Mammary epithelial cell (primary cell): ENCODE measurements around the gene CD177.
"Not testable (repeated sequence)": the region's sequence is repeated elsewhere in the genome, so short reads cannot be mapped to it uniquely, and the experiment has no call there.

ENCODE experiments used
- CTCF ChIP-seq, 2 donors: IDR thresholded peaks in 1 of 2; conservative IDR thresholded peaks in 1 of 2; 2 replicates each; pipeline ENCODE4 v1.5.1; 2011 to 2012; ENCODE audit warnings: inconsistent platforms in 2 of 2, low read length in 2 of 2, mild to moderate bottlenecking in 2 of 2, control low read depth in 1 of 2, low read depth in 1 of 2; ENCODE audit not compliant: insufficient read depth in 1 of 2; ENCODE audit errors: extremely low read depth in 1 of 2
- EZH2 ChIP-seq: IDR thresholded peaks from 2 replicates; pipeline ENCODE4 v1.6.1; 2012; ENCODE audit warnings: low read length, inconsistent platforms, borderline replicate concordance

GRCh38 chr19:43382586-43383216, 29.2 kb downstream of the CD177 start:
- not testable (repeated sequence) for TF ChIP-seq EZH2; CTCF (conservative IDR thresholded peaks at IDR 0.05 in 1 of 2, IDR thresholded peaks at IDR 0.05 in 1 of 2; ENCODE audit: extremely low read depth in 1 of 2, insufficient read depth in 1 of 2, low read depth in 1 of 2, low read length in 2 of 2)
